GM12878 (cell line): ENCODE measurements around the gene TMEM131L. TPM values are rescaled to one million over a fixed set of nuclear protein-coding genes. Genes with fewer than 3 reads are reported as not detected.

Experiments used
- CHD4 ChIP-seq: fragments of 200-600 bp; sonication (generic); IDR thresholded peaks from 2 replicates; pipeline ENCODE4 v1.6.1; 2016; ENCODE audit warnings: mild to moderate bottlenecking
- GABPA ChIP-seq: IDR thresholded peaks from 2 replicates; pipeline ENCODE4 v1.6.1; 2014; ENCODE audit warnings: antibody characterized with exemption, low read depth, mild to moderate bottlenecking, inconsistent platforms
- GATAD2B ChIP-seq: fragments of 450-650 bp; conservative IDR thresholded peaks from 2 replicates; pipeline ENCODE4 v1.6.1; 2017; ENCODE audit warnings: low read depth, mild to moderate bottlenecking, moderate library complexity
- HDGF ChIP-seq: fragments of 450-650 bp; IDR thresholded peaks from 2 replicates; pipeline ENCODE4 v1.6.1; 2016; ENCODE audit warnings: antibody characterized with exemption
- HSF1 ChIP-seq: fragments of 150-350 bp; IDR thresholded peaks from 2 replicates; pipeline ENCODE4 v1.6.1; 2014; ENCODE audit warnings: mild to moderate bottlenecking, low read depth, low read length
- KDM1A ChIP-seq: fragments of 200-600 bp; sonication (generic); IDR thresholded peaks from 2 replicates; pipeline ENCODE4 v1.6.1; 2016; ENCODE audit warnings: borderline replicate concordance
- KLF5 ChIP-seq: fragments of 450-650 bp; IDR thresholded peaks from 2 replicates; pipeline ENCODE4 v1.6.1; 2014; ENCODE audit warnings: mild to moderate bottlenecking; ENCODE audit not compliant: partially characterized antibody
- NFYA ChIP-seq: IDR thresholded peaks from 2 replicates; pipeline ENCODE4 v1.6.1; 2011; ENCODE audit warnings: low read depth, mild to moderate bottlenecking, low read length, improper control_type of control experiment, borderline replicate concordance
- PKNOX1 ChIP-seq: fragments of 450-650 bp; IDR thresholded peaks from 2 replicates; pipeline ENCODE4 v1.6.1; 2016; ENCODE audit warnings: mild to moderate bottlenecking
- POU2F2 ChIP-seq: IDR thresholded peaks from 3 replicates; pipeline ENCODE4 v1.6.1; 2011; ENCODE audit warnings: low read depth, mild to moderate bottlenecking, low read length, borderline replicate concordance
- RUNX3 ChIP-seq: IDR thresholded peaks from 2 replicates; pipeline ENCODE4 v1.6.1; 2012; ENCODE audit warnings: low read length, inconsistent platforms
- SMAD1 ChIP-seq: fragments of 450-650 bp; IDR thresholded peaks from 2 replicates; pipeline ENCODE4 v1.6.1; 2018; ENCODE audit warnings: mild to moderate bottlenecking, low read depth; ENCODE audit not compliant: partially characterized antibody
- SMARCA5 ChIP-seq: fragments of 450-650 bp; IDR thresholded peaks from 2 replicates; pipeline ENCODE4 v1.6.1; 2017; ENCODE audit warnings: mild to moderate bottlenecking
- SPI1 ChIP-seq: IDR thresholded peaks from 2 replicates; pipeline ENCODE4 v1.6.1; 2011; ENCODE audit warnings: low read depth, mild to moderate bottlenecking, low read length, moderate library complexity, borderline replicate concordance; ENCODE audit not compliant: insufficient read depth
- SREBF1 ChIP-seq: IDR thresholded peaks from 2 replicates; pipeline ENCODE4 v1.6.1; 2012; ENCODE audit warnings: mild to moderate bottlenecking, low read length
- STAT1 ChIP-seq: fragments of 450-650 bp; conservative IDR thresholded peaks from 2 replicates; pipeline ENCODE4 v1.6.1; 2014; ENCODE audit warnings: antibody characterized with exemption, mild to moderate bottlenecking
- polyA plus RNA-seq, 11 experiments: library from polyadenylated mRNA; depleted of rRNA in 4 of 11; unstranded in 6 of 11; stranded (reverse) in 5 of 11; fragments of >200 nt; fragmentation: Nextera tagmentation in 4 of 11; fragmentation: Illumina TruSeq in 1 of 11; extraction: Ambion mirVana in 4 of 11; extraction: Trizol in 1 of 11; gene quantifications; 1 replicate in 1 of 11; 2 replicates in 10 of 11; pipeline versions ENCODE4 v1.2.1 to v1.2.3, GENCODE V29; 2011 to 2016; ENCODE audit warnings: inconsistent platforms in 2 of 11, missing spikeins in 2 of 11, low read depth in 1 of 11
- total RNA-seq, 4 experiments: library from RNA; depleted of rRNA in 3 of 4; stranded (reverse); fragments of >200 nt in 3 of 4; fragmentation: Illumina TruSeq in 1 of 4; extraction: Trizol in 1 of 4; gene quantifications; 2 replicates each; pipeline versions ENCODE4 v1.2.1 to v1.2.3, GENCODE V29; 2013 to 2021
- TF ChIP-seq, protein P1 (sequence below): fragments of 450-650 bp; IDR thresholded peaks from 2 replicates; pipeline ENCODE4 v1.6.1; 2016; ENCODE audit warnings: mild to moderate bottlenecking, moderate library complexity, borderline replicate concordance
- TF ChIP-seq, protein P2 (sequence below): IDR thresholded peaks from 2 replicates; pipeline ENCODE4 v1.6.1; 2012; ENCODE audit warnings: low read depth, low read length, improper control_type of control experiment
- TF ChIP-seq, protein P3 (sequence below): fragments of 450-650 bp; IDR thresholded peaks from 2 replicates; pipeline ENCODE4 v1.6.1; 2017; ENCODE audit warnings: low read depth, mild to moderate bottlenecking, moderate library complexity

Gene TMEM131L
- total and polyA plus RNA-seq, 10 of the 15 experiments (the other 5 are each of a cell fraction or from before 2014, with no cell fraction given) = 8.5 to 101 (median 74.4) TPM

DNA sequence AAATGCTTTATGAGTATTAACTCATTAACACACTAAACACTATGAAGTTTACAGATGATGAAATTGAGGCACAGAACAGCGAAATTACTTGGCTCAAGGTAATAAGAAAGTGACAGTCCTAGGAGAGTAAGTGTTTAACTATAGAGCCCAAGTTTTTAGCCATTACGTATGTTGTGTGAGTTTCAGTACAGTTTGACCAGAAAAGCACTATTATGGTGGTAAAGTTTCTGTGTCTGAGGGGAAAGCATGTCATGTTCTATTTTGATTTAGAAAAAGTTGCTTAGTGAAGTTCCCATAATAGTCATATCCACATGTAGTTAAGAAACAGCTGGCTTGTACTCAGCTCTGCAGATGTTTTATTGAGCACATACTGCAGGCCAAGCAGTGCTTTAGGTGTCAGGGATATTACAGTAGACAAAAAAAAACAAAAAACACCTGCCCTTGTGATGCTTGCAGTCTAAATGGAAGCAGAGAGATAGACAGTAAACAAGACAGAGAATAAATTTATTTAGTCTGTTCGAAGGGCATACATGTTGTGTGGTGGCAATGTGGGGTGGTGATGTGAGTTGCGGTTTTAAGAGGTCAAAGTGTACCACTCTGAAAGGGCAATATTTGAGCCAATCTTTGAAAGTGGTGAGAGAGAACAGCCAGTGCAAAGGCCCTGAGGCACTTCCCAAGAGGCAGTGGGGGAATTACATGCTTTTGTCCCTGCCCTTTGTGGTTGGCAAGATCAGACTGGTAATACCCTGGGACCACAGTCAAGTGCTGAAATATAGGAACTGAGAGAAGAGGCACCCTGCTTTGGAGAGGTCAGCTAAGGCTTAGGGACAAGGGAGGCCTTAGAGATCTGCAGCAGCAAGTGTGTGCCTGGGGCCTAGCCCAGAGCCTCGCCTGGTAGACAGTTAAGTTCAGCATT, 6.2 kb downstream of the TMEM131L start (continued):
- TF ChIP-seq, protein P1, sequence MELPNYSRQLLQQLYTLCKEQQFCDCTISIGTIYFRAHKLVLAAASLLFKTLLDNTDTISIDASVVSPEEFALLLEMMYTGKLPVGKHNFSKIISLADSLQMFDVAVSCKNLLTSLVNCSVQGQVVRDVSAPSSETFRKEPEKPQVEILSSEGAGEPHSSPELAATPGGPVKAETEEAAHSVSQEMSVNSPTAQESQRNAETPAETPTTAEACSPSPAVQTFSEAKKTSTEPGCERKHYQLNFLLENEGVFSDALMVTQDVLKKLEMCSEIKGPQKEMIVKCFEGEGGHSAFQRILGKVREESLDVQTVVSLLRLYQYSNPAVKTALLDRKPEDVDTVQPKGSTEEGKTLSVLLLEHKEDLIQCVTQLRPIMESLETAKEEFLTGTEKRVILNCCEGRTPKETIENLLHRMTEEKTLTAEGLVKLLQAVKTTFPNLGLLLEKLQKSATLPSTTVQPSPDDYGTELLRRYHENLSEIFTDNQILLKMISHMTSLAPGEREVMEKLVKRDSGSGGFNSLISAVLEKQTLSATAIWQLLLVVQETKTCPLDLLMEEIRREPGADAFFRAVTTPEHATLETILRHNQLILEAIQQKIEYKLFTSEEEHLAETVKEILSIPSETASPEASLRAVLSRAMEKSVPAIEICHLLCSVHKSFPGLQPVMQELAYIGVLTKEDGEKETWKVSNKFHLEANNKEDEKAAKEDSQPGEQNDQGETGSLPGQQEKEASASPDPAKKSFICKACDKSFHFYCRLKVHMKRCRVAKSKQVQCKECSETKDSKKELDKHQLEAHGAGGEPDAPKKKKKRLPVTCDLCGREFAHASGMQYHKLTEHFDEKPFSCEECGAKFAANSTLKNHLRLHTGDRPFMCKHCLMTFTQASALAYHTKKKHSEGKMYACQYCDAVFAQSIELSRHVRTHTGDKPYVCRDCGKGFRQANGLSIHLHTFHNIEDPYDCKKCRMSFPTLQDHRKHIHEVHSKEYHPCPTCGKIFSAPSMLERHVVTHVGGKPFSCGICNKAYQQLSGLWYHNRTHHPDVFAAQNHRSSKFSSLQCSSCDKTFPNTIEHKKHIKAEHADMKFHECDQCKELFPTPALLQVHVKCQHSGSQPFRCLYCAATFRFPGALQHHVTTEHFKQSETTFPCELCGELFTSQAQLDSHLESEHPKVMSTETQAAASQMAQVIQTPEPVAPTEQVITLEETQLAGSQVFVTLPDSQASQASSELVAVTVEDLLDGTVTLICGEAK = no peak
- TF ChIP-seq, protein P2, sequence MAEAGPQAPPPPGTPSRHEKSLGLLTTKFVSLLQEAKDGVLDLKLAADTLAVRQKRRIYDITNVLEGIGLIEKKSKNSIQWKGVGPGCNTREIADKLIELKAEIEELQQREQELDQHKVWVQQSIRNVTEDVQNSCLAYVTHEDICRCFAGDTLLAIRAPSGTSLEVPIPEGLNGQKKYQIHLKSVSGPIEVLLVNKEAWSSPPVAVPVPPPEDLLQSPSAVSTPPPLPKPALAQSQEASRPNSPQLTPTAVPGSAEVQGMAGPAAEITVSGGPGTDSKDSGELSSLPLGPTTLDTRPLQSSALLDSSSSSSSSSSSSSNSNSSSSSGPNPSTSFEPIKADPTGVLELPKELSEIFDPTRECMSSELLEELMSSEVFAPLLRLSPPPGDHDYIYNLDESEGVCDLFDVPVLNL = no peak
- no peak for TF ChIP-seq SMAD1
- no peak for TF ChIP-seq SREBF1
- peak; percentile 77; the same call in 1 of the 2 replicates for TF ChIP-seq GATAD2B
- no peak for TF ChIP-seq KLF5
- TF ChIP-seq GABPA = 0 out of 2 replicates have a peak, but pooled peaks have one; percentile 48
- TF ChIP-seq, protein P3, sequence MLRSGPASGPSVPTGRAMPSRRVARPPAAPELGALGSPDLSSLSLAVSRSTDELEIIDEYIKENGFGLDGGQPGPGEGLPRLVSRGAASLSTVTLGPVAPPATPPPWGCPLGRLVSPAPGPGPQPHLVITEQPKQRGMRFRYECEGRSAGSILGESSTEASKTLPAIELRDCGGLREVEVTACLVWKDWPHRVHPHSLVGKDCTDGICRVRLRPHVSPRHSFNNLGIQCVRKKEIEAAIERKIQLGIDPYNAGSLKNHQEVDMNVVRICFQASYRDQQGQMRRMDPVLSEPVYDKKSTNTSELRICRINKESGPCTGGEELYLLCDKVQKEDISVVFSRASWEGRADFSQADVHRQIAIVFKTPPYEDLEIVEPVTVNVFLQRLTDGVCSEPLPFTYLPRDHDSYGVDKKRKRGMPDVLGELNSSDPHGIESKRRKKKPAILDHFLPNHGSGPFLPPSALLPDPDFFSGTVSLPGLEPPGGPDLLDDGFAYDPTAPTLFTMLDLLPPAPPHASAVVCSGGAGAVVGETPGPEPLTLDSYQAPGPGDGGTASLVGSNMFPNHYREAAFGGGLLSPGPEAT = peak; percentile 77
- peak; percentile 67; the same call in 1 of the 3 replicates for TF ChIP-seq POU2F2
- peak; percentile 86 for TF ChIP-seq RUNX3
- TF ChIP-seq HDGF = no peak
- peak; percentile 90 for TF ChIP-seq SPI1
- TF ChIP-seq CHD4 = 0 out of 2 replicates have a peak, but pooled peaks have one; percentile 48
- TF ChIP-seq STAT1 = no peak
- no peak for TF ChIP-seq HSF1
- TF ChIP-seq PKNOX1 = 0 out of 2 replicates have a peak, but pooled peaks have one; percentile 7
- TF ChIP-seq SMARCA5 = peak; percentile 97
- no peak for TF ChIP-seq KDM1A
- no peak for TF ChIP-seq NFYA
